ENCODE measurements around the gene CD244. TPM values are rescaled to one million over a fixed set of nuclear protein-coding genes. Genes with fewer than 3 reads are reported as not detected.

CD244 gene
- polyA plus RNA-seq, 1 experiment, result not detected

DNA sequence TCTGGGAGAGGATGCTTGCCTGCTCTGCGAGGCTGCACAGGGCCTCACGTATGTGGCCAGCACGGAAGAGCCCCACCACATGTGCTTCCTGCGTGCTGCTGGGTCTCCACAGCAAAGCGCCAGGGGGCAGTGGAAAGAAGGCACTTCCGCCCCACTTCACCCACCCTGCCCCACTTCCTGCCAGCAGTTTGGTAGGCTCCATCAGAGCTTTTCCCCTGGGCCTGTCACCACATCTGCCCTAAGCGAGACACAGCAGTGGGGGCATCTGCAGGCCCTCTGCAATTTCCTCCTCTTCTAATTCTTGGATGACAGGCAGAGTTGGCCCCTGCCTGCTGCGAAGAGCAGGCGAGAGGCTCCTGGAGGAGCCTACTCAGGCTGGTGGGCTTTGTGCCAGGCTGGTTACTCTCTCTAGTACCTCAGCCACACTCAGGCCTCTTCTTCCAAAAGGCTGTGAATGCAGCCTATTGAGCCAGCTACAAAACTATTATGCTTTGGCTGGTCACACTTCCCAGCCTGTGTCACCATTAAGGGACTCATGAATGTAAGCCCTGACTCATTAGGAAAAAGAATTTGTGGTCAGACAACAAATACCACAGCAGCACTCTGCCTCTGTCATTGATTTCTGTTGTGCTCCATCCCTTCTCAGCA, 25.0 kb downstream of the CD244 start:
- POLR2A ChIA-PET, result no interaction called here
- CTCF ChIA-PET, result interaction anchor here (1.3 to 5.0 kb wide), 2 partner anchors 115 to 303 kb away, joined by 4 to 59 read pairs; partner anchors contain the start of gene ITLN2

DNA sequence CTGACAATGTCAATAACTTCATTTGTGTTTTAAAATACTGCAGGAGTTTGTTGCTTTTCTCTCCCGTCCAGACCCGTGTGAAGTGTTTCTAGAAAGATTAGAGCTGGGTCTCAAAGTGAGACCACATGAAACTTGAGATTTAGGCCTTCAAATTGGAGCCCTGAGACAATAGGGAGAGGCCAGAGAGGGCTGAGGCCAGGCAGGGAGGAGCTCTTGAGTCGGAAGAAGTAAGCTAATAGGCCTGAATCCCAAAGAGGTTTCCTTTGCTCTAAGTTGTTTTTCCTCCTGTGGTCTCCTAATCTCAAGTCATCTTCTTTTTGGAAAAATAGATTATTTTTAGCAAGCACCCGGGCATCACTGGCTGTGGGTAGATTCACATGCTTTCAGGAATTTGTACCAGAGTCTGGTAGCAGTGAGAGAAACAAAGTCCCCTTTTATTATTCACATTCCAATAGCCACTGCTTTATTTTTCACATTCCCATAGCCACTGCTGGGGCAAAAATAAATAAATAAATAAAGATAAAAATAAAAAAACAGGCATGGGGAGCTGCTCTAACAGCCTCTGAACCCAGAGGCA, 25.6 kb downstream of the CD244 start:
- TF ChIP-seq, protein P1, sequence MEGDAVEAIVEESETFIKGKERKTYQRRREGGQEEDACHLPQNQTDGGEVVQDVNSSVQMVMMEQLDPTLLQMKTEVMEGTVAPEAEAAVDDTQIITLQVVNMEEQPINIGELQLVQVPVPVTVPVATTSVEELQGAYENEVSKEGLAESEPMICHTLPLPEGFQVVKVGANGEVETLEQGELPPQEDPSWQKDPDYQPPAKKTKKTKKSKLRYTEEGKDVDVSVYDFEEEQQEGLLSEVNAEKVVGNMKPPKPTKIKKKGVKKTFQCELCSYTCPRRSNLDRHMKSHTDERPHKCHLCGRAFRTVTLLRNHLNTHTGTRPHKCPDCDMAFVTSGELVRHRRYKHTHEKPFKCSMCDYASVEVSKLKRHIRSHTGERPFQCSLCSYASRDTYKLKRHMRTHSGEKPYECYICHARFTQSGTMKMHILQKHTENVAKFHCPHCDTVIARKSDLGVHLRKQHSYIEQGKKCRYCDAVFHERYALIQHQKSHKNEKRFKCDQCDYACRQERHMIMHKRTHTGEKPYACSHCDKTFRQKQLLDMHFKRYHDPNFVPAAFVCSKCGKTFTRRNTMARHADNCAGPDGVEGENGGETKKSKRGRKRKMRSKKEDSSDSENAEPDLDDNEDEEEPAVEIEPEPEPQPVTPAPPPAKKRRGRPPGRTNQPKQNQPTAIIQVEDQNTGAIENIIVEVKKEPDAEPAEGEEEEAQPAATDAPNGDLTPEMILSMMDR (IDR thresholded peaks at IDR 0.05; ENCODE audit: low read depth, low read length), result no peak
- Histone ChIP-seq H3K27me3 (ENCODE audit: control insufficient read depth, insufficient read depth, low read length) (no peaks in the 10 kb centered on the region), H3K9me3 (ENCODE audit: control insufficient read depth, insufficient read depth, low read length) (no peaks in the 10 kb centered on the region), H3K4me3 (ENCODE audit: low read depth, low read length) (no peak overlapping the region), H3K27ac (ENCODE audit: low read depth, low read length) (no peak overlapping the region)
- POLR2A ChIA-PET, result no interaction called here
- DNase-seq (ENCODE audit: low read depth, low spot score), result no peak
- CTCF ChIA-PET, result interaction anchor here (1.3 to 5.0 kb wide), 3 partner anchors 67 to 304 kb away, joined by 4 to 59 read pairs (median 6); partner anchors contain the start of gene ITLN2

More for the DNA sequence above, 25.0 kb downstream of the CD244 start:
- DNase-seq (ENCODE audit: low read depth, low spot score), result no peak
- no peaks in the 10 kb centered on the region for H3K9me3 ChIP-seq (ENCODE audit: control insufficient read depth, insufficient read depth, low read length)
- H3K4me3 ChIP-seq (ENCODE audit: low read depth, low read length), result no peak overlapping the region
- TF ChIP-seq, protein P1 (IDR thresholded peaks at IDR 0.05; ENCODE audit: low read depth, low read length), result no peak
- H3K27me3 ChIP-seq (ENCODE audit: control insufficient read depth, insufficient read depth, low read length), result no peaks in the 10 kb centered on the region
- no peak overlapping the region for H3K27ac ChIP-seq (ENCODE audit: low read depth, low read length)

DNA sequence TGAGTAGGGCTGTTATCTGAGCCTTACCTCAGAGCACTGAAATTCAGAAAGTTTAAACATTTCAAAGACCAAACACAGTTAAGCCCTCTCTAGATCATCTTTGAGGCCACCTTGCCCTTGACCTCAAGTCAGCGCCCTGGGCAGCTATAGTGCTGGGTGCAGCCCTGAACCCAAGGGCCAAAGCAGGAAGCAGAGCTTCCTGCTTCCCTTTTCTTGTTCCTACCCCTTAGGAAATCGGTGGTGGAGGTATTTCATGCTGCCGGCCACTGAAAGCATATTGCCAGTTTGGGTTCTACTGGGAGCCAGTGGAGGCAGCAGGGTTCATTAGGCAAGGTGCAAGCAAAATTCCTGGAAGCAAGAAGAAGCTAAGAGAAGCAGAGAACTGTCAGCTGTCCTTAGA, 26.1 kb downstream of the CD244 start:
- ChIA-PET POLR2A (no interaction called here), CTCF (interaction anchor here (1.3 to 5.0 kb wide), 4 partner anchors 68 to 304 kb away, joined by 4 to 59 read pairs (median 6); partner anchors contain the start of gene ITLN2)
- TF ChIP-seq, protein P1 (IDR thresholded peaks at IDR 0.05; ENCODE audit: low read depth, low read length), result no peak
- H3K27ac ChIP-seq (ENCODE audit: low read depth, low read length), result no peak overlapping the region
- H3K27me3 ChIP-seq (ENCODE audit: control insufficient read depth, insufficient read depth, low read length), result no peaks in the 10 kb centered on the region
- no peaks in the 10 kb centered on the region for H3K9me3 ChIP-seq (ENCODE audit: control insufficient read depth, insufficient read depth, low read length)
- no peak overlapping the region for H3K4me3 ChIP-seq (ENCODE audit: low read depth, low read length)
- no peak for DNase-seq (ENCODE audit: low read depth, low spot score)

DNA sequence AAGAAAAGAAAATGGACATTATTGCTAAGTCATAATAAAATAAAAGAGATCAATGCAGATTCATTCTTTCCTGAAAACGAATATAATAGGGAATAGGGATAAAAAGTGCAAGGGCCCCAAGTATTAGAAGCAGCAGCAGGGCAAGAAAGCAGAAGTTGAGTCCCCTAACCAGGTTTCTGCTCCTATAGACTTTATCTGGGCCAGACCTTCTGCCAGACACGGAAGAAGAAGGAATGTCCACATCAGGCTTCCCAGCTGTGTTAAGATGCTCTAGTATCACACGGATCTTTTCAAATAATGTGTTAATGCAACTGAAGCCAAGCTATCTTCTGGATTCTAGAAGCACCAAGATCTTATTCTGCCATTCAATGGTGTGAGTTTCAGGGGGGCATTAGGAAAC, 26.9 kb downstream of the CD244 start:
- CTCF ChIA-PET, result interaction anchor here (1.0 to 5.0 kb wide), 7 partner anchors 12 to 302 kb away, joined by 3 to 59 read pairs (median 5); partner anchors contain the start of gene ITLN2

More for the DNA sequence above, 26.9 kb downstream of the CD244 start:
- DNase-seq (ENCODE audit: low read depth, low spot score), result no peak
- Histone ChIP-seq H3K27ac (ENCODE audit: low read depth, low read length) (no peak overlapping the region), H3K4me3 (ENCODE audit: low read depth, low read length) (no peak overlapping the region), H3K27me3 (ENCODE audit: control insufficient read depth, insufficient read depth, low read length) (no peaks in the 10 kb centered on the region), H3K9me3 (ENCODE audit: control insufficient read depth, insufficient read depth, low read length) (no peaks in the 10 kb centered on the region)
- TF ChIP-seq, protein P1 (IDR thresholded peaks at IDR 0.05; ENCODE audit: low read depth, low read length), result no peak
- POLR2A ChIA-PET, result no interaction called here
